ENCODE results near the gene ZSCAN22. TPM values are rescaled to one million over a fixed set of nuclear protein-coding genes. Genes with fewer than 3 reads are reported as not detected.

ZSCAN22 gene
- total RNA-seq, 2 donors from 2014 or later: 3.8 TPM

- Histone ChIP-seq H3K4me1 (ENCODE audit: control insufficient read depth, insufficient read depth, low read length) (no peaks in the 10 kb centered on the region), H3K4me3 (ENCODE audit: low read length) (no peak overlapping the region), H3K36me3 (ENCODE audit: control insufficient read depth, insufficient read depth, low read length) (no peaks in the 10 kb centered on the region), H3K27ac (ENCODE audit: low read depth, low read length) (no peak overlapping the region), H3K9ac (ENCODE audit: extremely low read depth, low read length, poor library complexity, severe bottlenecking) (no peak overlapping the region), H3K27me3 (ENCODE audit: control insufficient read depth, insufficient read depth, low read length, poor library complexity, severe bottlenecking) (no peaks in the 10 kb centered on the region), H3K9me3 (ENCODE audit: control insufficient read depth, low read length) (no peaks in the 10 kb centered on the region)
- no peaks in the 10 kb centered on the region for H3K9me3 Mint-ChIP-seq
- peak; percentile 50 for DNase-seq
- no peak overlapping the region for H3K4me3 Mint-ChIP-seq
- H3K27me3 Mint-ChIP-seq (ENCODE audit: insufficient read depth): peaks cover 17% of the 10 kb centered on the region
- no peaks in the 10 kb centered on the region for H3K36me3 Mint-ChIP-seq (ENCODE audit: low read depth)
- no peaks in the 10 kb centered on the region for H3K4me1 Mint-ChIP-seq
- TF ChIP-seq CTCF (conservative IDR thresholded peaks at IDR 0.05): no peak
- WGBS, 2 experiments (ENCODE audit: insufficient coverage in 1 of 2, insufficient read length in 1 of 2): 97 to 98% methylated on average over 69 to 94 of the region's 94 CpGs
- no peak overlapping the region for H3K27ac Mint-ChIP-seq
Observed at GRCh38 chr19:58355908-58356765, 29.3 kb downstream of the ZSCAN22 start.

GRCh38 chr19:58356766-58357480 lies 30.1 kb downstream of the ZSCAN22 start:
- no peak overlapping the region for H3K9ac ChIP-seq (ENCODE audit: extremely low read depth, low read length, poor library complexity, severe bottlenecking)
- Mint-ChIP-seq H3K36me3 (ENCODE audit: low read depth) (no peaks in the 10 kb centered on the region), H3K4me1 (no peaks in the 10 kb centered on the region), H3K27ac (no peak overlapping the region), H3K4me3 (no peak overlapping the region), H3K27me3 (ENCODE audit: insufficient read depth) (peaks cover 15% of the 10 kb centered on the region), H3K9me3 (no peaks in the 10 kb centered on the region)
- DNase-seq: peak; percentile 55
- 93 to 94% methylated on average over 38 to 75 of the region's 75 CpGs for WGBS, 2 experiments (ENCODE audit: insufficient coverage in 1 of 2, insufficient read length in 1 of 2)
- H3K36me3 ChIP-seq (ENCODE audit: control insufficient read depth, insufficient read depth, low read length): no peaks in the 10 kb centered on the region
- H3K27me3 ChIP-seq (ENCODE audit: control insufficient read depth, insufficient read depth, low read length, poor library complexity, severe bottlenecking): no peaks in the 10 kb centered on the region
- no peak overlapping the region for H3K4me3 ChIP-seq (ENCODE audit: low read length)
- H3K9me3 ChIP-seq (ENCODE audit: control insufficient read depth, low read length): no peaks in the 10 kb centered on the region
- H3K4me1 ChIP-seq (ENCODE audit: control insufficient read depth, insufficient read depth, low read length): no peaks in the 10 kb centered on the region
- no peak overlapping the region for H3K27ac ChIP-seq (ENCODE audit: low read depth, low read length)
- no peak for TF ChIP-seq CTCF (conservative IDR thresholded peaks at IDR 0.05)

- Histone ChIP-seq H3K27me3 (ENCODE audit: control insufficient read depth, insufficient read depth, low read length, poor library complexity, severe bottlenecking) (no peaks in the 10 kb centered on the region), H3K4me3 (ENCODE audit: low read length) (no peak overlapping the region), H3K4me1 (ENCODE audit: control insufficient read depth, insufficient read depth, low read length) (no peaks in the 10 kb centered on the region), H3K9ac (ENCODE audit: extremely low read depth, low read length, poor library complexity, severe bottlenecking) (no peak overlapping the region), H3K27ac (ENCODE audit: low read depth, low read length) (no peak overlapping the region), H3K9me3 (ENCODE audit: control insufficient read depth, low read length) (no peaks in the 10 kb centered on the region), H3K36me3 (ENCODE audit: control insufficient read depth, insufficient read depth, low read length) (no peaks in the 10 kb centered on the region)
- no peak overlapping the region for H3K27ac Mint-ChIP-seq
- WGBS, 2 experiments (ENCODE audit: insufficient coverage in 1 of 2, insufficient read length in 1 of 2): 56 to 82% methylated on average over 8 to 19 of the region's 19 CpGs
- peaks cover 11% of the 10 kb centered on the region for H3K27me3 Mint-ChIP-seq (ENCODE audit: insufficient read depth)
- no peaks in the 10 kb centered on the region for H3K4me1 Mint-ChIP-seq
- peak; percentile 53 for DNase-seq
- H3K9me3 Mint-ChIP-seq: no peaks in the 10 kb centered on the region
- TF ChIP-seq CTCF (conservative IDR thresholded peaks at IDR 0.05): no peak
- H3K4me3 Mint-ChIP-seq: no peak overlapping the region
- no peaks in the 10 kb centered on the region for H3K36me3 Mint-ChIP-seq (ENCODE audit: low read depth)
Observed at GRCh38 chr19:58357481-58358145, 30.8 kb downstream of the ZSCAN22 start.

Measured in endodermal cell (in vitro differentiated cells).